SK-N-SH (cell line): Measurements from ENCODE around the gene GRAP.

Source experiments
- EP300 ChIP-seq, 2 experiments: IDR thresholded peaks; 2 replicates each; pipeline versions ENCODE4 v1.4.0 to v1.6.1; 2012; ENCODE audit warnings: borderline replicate concordance in 1 of 2, low read depth in 1 of 2, low read length in 1 of 2
- EZH2phosphoT487 ChIP-seq: fragments of 200-600 bp; sonication (generic); IDR thresholded peaks from 2 replicates; pipeline ENCODE4 v1.6.1; 2017; ENCODE audit warnings: low read depth, mixed run types, mild to moderate bottlenecking, antibody characterized with exemption, moderate library complexity, borderline replicate concordance
- MEF2A ChIP-seq: IDR thresholded peaks from 2 replicates; pipeline ENCODE4 v1.4.0; 2012; ENCODE audit warnings: low read depth, borderline replicate concordance
- NFIC ChIP-seq: IDR thresholded peaks from 2 replicates; pipeline ENCODE4 v1.4.0; 2012; ENCODE audit warnings: borderline replicate concordance
- POLR2AphosphoS5 ChIP-seq: IDR thresholded peaks from 2 replicates; pipeline ENCODE4 v1.6.1; 2012; ENCODE audit warnings: low read depth, low read length
- RCOR1 ChIP-seq: fragments of 150-350 bp; IDR thresholded peaks from 2 replicates; pipeline ENCODE4 v1.6.1; 2017; ENCODE audit warnings: antibody characterized with exemption, low read length
- RXRA ChIP-seq: IDR thresholded peaks from 2 replicates; pipeline ENCODE4 v1.4.0; 2012; ENCODE audit warnings: low read depth, mild to moderate bottlenecking, borderline replicate concordance
- TEAD4 ChIP-seq: IDR thresholded peaks from 2 replicates; pipeline ENCODE4 v1.4.0; 2012; ENCODE audit warnings: mild to moderate bottlenecking, borderline replicate concordance; ENCODE audit not compliant: insufficient read depth
- TF ChIP-seq, protein P1 (sequence below): IDR thresholded peaks from 2 replicates; pipeline ENCODE4; 2012
- TF ChIP-seq, protein P2 (sequence below): fragments of 200-600 bp; sonication (generic); IDR thresholded peaks from 2 replicates; pipeline ENCODE4 v1.6.1; 2017; ENCODE audit warnings: antibody characterized with exemption, mild to moderate bottlenecking, moderate library complexity
- TF ChIP-seq, protein P3 (sequence below): IDR thresholded peaks from 2 replicates; pipeline ENCODE4 v1.4.0; 2012; ENCODE audit warnings: low read depth
- TF ChIP-seq, protein P4 (sequence below): fragments of 150-350 bp; IDR thresholded peaks from 2 replicates; pipeline ENCODE4 v1.6.1; 2016; ENCODE audit warnings: mild to moderate bottlenecking, low read depth, low read length

DNA sequence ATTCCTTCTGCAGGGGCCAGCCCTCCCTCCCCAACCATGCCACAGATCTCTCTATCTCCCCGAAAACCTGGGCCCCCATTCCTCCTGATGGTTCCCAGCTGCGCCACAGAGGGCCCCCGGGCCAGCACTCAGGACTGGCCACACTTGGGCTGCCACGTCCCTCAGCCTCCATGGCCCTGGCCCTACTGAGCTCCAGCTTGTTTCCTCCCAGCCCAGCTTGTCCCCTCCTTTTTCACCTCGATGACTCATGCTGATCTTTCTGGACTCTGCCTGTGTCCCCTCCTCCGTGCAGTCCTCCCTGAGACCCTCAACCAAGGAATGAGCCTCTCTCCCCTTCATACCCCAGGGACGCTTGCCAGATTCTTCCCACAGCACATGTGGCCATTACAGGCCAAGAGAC is 31.3 kb downstream of the GRAP start:
- TF ChIP-seq, protein P1, sequence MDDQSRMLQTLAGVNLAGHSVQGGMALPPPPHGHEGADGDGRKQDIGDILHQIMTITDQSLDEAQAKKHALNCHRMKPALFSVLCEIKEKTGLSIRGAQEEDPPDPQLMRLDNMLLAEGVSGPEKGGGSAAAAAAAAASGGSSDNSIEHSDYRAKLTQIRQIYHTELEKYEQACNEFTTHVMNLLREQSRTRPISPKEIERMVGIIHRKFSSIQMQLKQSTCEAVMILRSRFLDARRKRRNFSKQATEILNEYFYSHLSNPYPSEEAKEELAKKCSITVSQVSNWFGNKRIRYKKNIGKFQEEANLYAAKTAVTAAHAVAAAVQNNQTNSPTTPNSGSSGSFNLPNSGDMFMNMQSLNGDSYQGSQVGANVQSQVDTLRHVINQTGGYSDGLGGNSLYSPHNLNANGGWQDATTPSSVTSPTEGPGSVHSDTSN = no peak
- no peak for TF ChIP-seq EP300 (IDR thresholded peaks at IDR 0.05; ENCODE audit: borderline replicate concordance in 1 of 2, low read depth in 1 of 2, low read length in 1 of 2)
- TF ChIP-seq POLR2AphosphoS5 = no peak
- no peak for TF ChIP-seq RCOR1
- TF ChIP-seq EZH2phosphoT487 = no peak
- TF ChIP-seq, protein P2, sequence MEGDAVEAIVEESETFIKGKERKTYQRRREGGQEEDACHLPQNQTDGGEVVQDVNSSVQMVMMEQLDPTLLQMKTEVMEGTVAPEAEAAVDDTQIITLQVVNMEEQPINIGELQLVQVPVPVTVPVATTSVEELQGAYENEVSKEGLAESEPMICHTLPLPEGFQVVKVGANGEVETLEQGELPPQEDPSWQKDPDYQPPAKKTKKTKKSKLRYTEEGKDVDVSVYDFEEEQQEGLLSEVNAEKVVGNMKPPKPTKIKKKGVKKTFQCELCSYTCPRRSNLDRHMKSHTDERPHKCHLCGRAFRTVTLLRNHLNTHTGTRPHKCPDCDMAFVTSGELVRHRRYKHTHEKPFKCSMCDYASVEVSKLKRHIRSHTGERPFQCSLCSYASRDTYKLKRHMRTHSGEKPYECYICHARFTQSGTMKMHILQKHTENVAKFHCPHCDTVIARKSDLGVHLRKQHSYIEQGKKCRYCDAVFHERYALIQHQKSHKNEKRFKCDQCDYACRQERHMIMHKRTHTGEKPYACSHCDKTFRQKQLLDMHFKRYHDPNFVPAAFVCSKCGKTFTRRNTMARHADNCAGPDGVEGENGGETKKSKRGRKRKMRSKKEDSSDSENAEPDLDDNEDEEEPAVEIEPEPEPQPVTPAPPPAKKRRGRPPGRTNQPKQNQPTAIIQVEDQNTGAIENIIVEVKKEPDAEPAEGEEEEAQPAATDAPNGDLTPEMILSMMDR = no peak
- no peak for TF ChIP-seq NFIC
- TF ChIP-seq TEAD4 = no peak
- TF ChIP-seq, protein P3, sequence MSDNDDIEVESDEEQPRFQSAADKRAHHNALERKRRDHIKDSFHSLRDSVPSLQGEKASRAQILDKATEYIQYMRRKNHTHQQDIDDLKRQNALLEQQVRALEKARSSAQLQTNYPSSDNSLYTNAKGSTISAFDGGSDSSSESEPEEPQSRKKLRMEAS = no peak
- no peak for TF ChIP-seq RXRA
- no peak for TF ChIP-seq MEF2A
- TF ChIP-seq, protein P4, sequence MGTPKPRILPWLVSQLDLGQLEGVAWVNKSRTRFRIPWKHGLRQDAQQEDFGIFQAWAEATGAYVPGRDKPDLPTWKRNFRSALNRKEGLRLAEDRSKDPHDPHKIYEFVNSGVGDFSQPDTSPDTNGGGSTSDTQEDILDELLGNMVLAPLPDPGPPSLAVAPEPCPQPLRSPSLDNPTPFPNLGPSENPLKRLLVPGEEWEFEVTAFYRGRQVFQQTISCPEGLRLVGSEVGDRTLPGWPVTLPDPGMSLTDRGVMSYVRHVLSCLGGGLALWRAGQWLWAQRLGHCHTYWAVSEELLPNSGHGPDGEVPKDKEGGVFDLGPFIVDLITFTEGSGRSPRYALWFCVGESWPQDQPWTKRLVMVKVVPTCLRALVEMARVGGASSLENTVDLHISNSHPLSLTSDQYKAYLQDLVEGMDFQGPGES = no peak
